ENCODE data around the gene ATG16L2.

Gene ATG16L2

GRCh38 chr11:72818971-72819370, 4.8 kb downstream of the ATG16L2 start:
- Histone ChIP-seq H2BK5ac (ENCODE audit: low read depth, low read length, poor library complexity) (no peak overlapping the region), H2BK12ac (ENCODE audit: low read length) (no peak overlapping the region), H4K91ac (ENCODE audit: low read depth, low read length) (no peak overlapping the region), H3K79me2 (ENCODE audit: control insufficient read depth, insufficient read depth, low read length, poor library complexity) (peaks cover 4% of the 10 kb centered on the region), H3K23ac (ENCODE audit: low read length) (no peak overlapping the region), H2AK5ac (ENCODE audit: low read length) (no peak overlapping the region), H4K12ac (ENCODE audit: low read depth, low read length) (no peak overlapping the region), H2BK120ac (ENCODE audit: insufficient read depth, low read length, poor library complexity) (no peak overlapping the region), H3K27me3 (ENCODE audit: insufficient read depth, low read length) (no peaks in the 10 kb centered on the region), H3K14ac (ENCODE audit: low read length) (no peak overlapping the region), H3K36me3 (ENCODE audit: control insufficient read depth in 1 of 2, insufficient read depth in 2 of 2, low read length in 2 of 2) (no peaks in the 10 kb centered on the region), H3K9me3 (ENCODE audit: insufficient read depth, low read depth, low read length) (no peaks in the 10 kb centered on the region), H3K4me3 (ENCODE audit: low read depth, low read length) (no peak overlapping the region), H3K4me2 (ENCODE audit: low read length) (no peak overlapping the region), H3K79me1 (ENCODE audit: low read length) (peaks cover 8% of the 10 kb centered on the region), H3K4ac (ENCODE audit: low read depth, low read length) (no peak overlapping the region), H3K27ac (ENCODE audit: low read depth, low read length) (no peak overlapping the region), H4K8ac (ENCODE audit: low read depth, low read length) (no peak overlapping the region), H2AFZ (ENCODE audit: insufficient read depth, low read length, poor library complexity) (no peak overlapping the region), H3K9ac (ENCODE audit: low read length) (no peak overlapping the region), H3K4me1 (ENCODE audit: control insufficient read depth in 1 of 2, insufficient read depth in 2 of 2, low read length in 2 of 2) (peaks cover 20 to 33% of the 10 kb centered on the region in 2 experiments), H3K18ac (ENCODE audit: low read length) (no peak overlapping the region)
- no CpG with 5 or more reads among the region's 4 CpGs for WGBS (ENCODE audit: extremely low coverage, insufficient coverage, insufficient read length)
- no peak for DNase-seq

DNA sequence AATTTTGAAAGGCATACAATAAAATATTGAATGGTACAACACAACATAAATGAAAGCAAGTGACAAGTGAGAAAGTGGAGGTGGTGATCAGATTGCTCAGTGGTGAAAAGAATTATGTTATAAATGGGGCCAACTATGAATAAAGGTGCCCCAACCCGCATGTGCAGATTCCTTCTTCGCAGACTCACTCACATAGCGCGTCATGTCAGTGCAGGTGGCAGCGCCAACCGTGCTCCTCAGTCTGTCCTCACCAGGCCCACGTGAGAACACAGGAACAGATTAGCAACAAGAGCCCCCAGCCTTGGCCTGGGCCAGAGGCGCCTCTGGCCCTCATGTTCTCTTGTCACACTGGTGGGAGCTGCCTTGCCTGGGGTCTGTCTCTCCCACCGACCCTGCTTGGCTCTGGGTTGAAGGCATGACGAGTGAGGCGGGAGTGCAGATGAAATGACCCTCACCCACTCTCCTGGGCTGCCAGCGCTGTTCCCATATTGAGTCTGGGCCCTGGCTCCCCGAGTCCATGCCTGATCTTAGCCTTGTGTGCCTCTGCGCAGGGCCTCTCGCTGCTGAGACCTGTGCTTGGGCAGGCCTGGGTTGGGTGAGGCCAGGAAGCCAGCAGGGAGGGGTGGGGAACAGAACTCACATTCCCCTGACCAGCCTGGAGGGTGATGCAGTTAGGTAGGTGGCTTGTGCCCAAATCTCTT, 6.4 kb downstream of the ATG16L2 start:
- WGBS (ENCODE audit: extremely low coverage, insufficient coverage, insufficient read length) = no CpG with 5 or more reads among the region's 15 CpGs

GRCh38 chr11:72821221-72821919, 7.2 kb downstream of the ATG16L2 start:
- no peaks in the 10 kb centered on the region for H3K9me3 ChIP-seq (ENCODE audit: insufficient read depth, low read depth, low read length)
- DNase-seq = no peak
- H4K91ac ChIP-seq (ENCODE audit: low read depth, low read length) = peak overlapping the region; percentile 8
- no peaks in the 10 kb centered on the region for H3K79me2 ChIP-seq (ENCODE audit: control insufficient read depth, insufficient read depth, low read length, poor library complexity)
- H4K12ac ChIP-seq (ENCODE audit: low read depth, low read length) = no peak overlapping the region
- H3K27ac ChIP-seq (ENCODE audit: low read depth, low read length) = no peak overlapping the region
- peak overlapping the region; percentile 63 for H3K4me3 ChIP-seq (ENCODE audit: low read depth, low read length)
- peaks cover 13 to 18% of the 10 kb centered on the region in 2 experiments for H3K4me1 ChIP-seq (ENCODE audit: control insufficient read depth in 1 of 2, insufficient read depth in 2 of 2, low read length in 2 of 2)
- H3K9ac ChIP-seq (ENCODE audit: low read length) = no peak overlapping the region
- peak overlapping the region; percentile 35 for H3K18ac ChIP-seq (ENCODE audit: low read length)
- H3K4me2 ChIP-seq (ENCODE audit: low read length) = peak overlapping the region; percentile 86
- H3K4ac ChIP-seq (ENCODE audit: low read depth, low read length) = no peak overlapping the region
- no peak overlapping the region for H2BK12ac ChIP-seq (ENCODE audit: low read length)
- WGBS (ENCODE audit: extremely low coverage, insufficient coverage, insufficient read length) = no CpG with 5 or more reads among the region's 50 CpGs
- H3K27me3 ChIP-seq (ENCODE audit: insufficient read depth, low read length) = no peaks in the 10 kb centered on the region
- no peak overlapping the region for H3K23ac ChIP-seq (ENCODE audit: low read length)
- peak overlapping the region; percentile 70 for H4K8ac ChIP-seq (ENCODE audit: low read depth, low read length)
- peak overlapping the region; percentile 19 for H3K14ac ChIP-seq (ENCODE audit: low read length)
- peak overlapping the region; percentile 87 for H2AFZ ChIP-seq (ENCODE audit: insufficient read depth, low read length, poor library complexity)
- no peak overlapping the region for H2BK5ac ChIP-seq (ENCODE audit: low read depth, low read length, poor library complexity)
- peak overlapping the region; percentile 8 for H2BK120ac ChIP-seq (ENCODE audit: insufficient read depth, low read length, poor library complexity)
- H3K36me3 ChIP-seq (ENCODE audit: control insufficient read depth in 1 of 2, insufficient read depth in 2 of 2, low read length in 2 of 2) = no peaks in the 10 kb centered on the region
- peaks cover 2% of the 10 kb centered on the region for H3K79me1 ChIP-seq (ENCODE audit: low read length)
- H2AK5ac ChIP-seq (ENCODE audit: low read length) = no peak overlapping the region

More for the DNA sequence above, 6.4 kb downstream of the ATG16L2 start:
- Histone ChIP-seq H2AFZ (ENCODE audit: insufficient read depth, low read length, poor library complexity) (no peak overlapping the region), H3K18ac (ENCODE audit: low read length) (no peak overlapping the region), H3K4me2 (ENCODE audit: low read length) (no peak overlapping the region), H3K4me3 (ENCODE audit: low read depth, low read length) (no peak overlapping the region), H2BK12ac (ENCODE audit: low read length) (no peak overlapping the region), H3K36me3 (ENCODE audit: control insufficient read depth in 1 of 2, insufficient read depth in 2 of 2, low read length in 2 of 2) (no peaks in the 10 kb centered on the region), H3K27me3 (ENCODE audit: insufficient read depth, low read length) (no peaks in the 10 kb centered on the region), H3K79me1 (ENCODE audit: low read length) (peaks cover 2% of the 10 kb centered on the region), H3K79me2 (ENCODE audit: control insufficient read depth, insufficient read depth, low read length, poor library complexity) (no peaks in the 10 kb centered on the region), H2AK5ac (ENCODE audit: low read length) (no peak overlapping the region), H3K14ac (ENCODE audit: low read length) (no peak overlapping the region), H3K27ac (ENCODE audit: low read depth, low read length) (no peak overlapping the region), H4K8ac (ENCODE audit: low read depth, low read length) (no peak overlapping the region), H2BK120ac (ENCODE audit: insufficient read depth, low read length, poor library complexity) (no peak overlapping the region), H3K23ac (ENCODE audit: low read length) (no peak overlapping the region), H4K91ac (ENCODE audit: low read depth, low read length) (no peak overlapping the region), H3K4ac (ENCODE audit: low read depth, low read length) (no peak overlapping the region), H3K9me3 (ENCODE audit: insufficient read depth, low read depth, low read length) (no peaks in the 10 kb centered on the region), H3K4me1 (ENCODE audit: control insufficient read depth in 1 of 2, insufficient read depth in 2 of 2, low read length in 2 of 2) (peaks cover 17 to 23% of the 10 kb centered on the region in 2 experiments), H3K9ac (ENCODE audit: low read length) (no peak overlapping the region), H4K12ac (ENCODE audit: low read depth, low read length) (no peak overlapping the region), H2BK5ac (ENCODE audit: low read depth, low read length, poor library complexity) (no peak overlapping the region)
- peak in 1 of 2 donors; percentile 42 for DNase-seq

GRCh38 chr11:72821920-72822799, 7.9 kb downstream of the ATG16L2 start:
- DNase-seq = peak; percentile 92 to 96
- H2BK12ac ChIP-seq (ENCODE audit: low read length) = no peak overlapping the region
- no peaks in the 10 kb centered on the region for H3K27me3 ChIP-seq (ENCODE audit: insufficient read depth, low read length)
- H3K9me3 ChIP-seq (ENCODE audit: insufficient read depth, low read depth, low read length) = no peaks in the 10 kb centered on the region
- H4K12ac ChIP-seq (ENCODE audit: low read depth, low read length) = no peak overlapping the region
- peak overlapping the region; percentile 70 for H4K8ac ChIP-seq (ENCODE audit: low read depth, low read length)
- peak overlapping the region; percentile 8 for H4K91ac ChIP-seq (ENCODE audit: low read depth, low read length)
- H3K23ac ChIP-seq (ENCODE audit: low read length) = no peak overlapping the region
- H3K18ac ChIP-seq (ENCODE audit: low read length) = peak overlapping the region; percentile 35
- no peak overlapping the region for H2AK5ac ChIP-seq (ENCODE audit: low read length)
- peaks cover 10 to 15% of the 10 kb centered on the region in 2 experiments for H3K4me1 ChIP-seq (ENCODE audit: control insufficient read depth in 1 of 2, insufficient read depth in 2 of 2, low read length in 2 of 2)
- H3K4me3 ChIP-seq (ENCODE audit: low read depth, low read length) = peak overlapping the region; percentile 63
- no peak overlapping the region for H3K9ac ChIP-seq (ENCODE audit: low read length)
- no CpG with 5 or more reads among the region's 82 CpGs for WGBS (ENCODE audit: extremely low coverage, insufficient coverage, insufficient read length)
- peak overlapping the region; percentile 8 for H2BK120ac ChIP-seq (ENCODE audit: insufficient read depth, low read length, poor library complexity)
- peaks cover 2% of the 10 kb centered on the region for H3K79me1 ChIP-seq (ENCODE audit: low read length)
- no peaks in the 10 kb centered on the region for H3K36me3 ChIP-seq (ENCODE audit: control insufficient read depth in 1 of 2, insufficient read depth in 2 of 2, low read length in 2 of 2)
- no peak overlapping the region for H3K4ac ChIP-seq (ENCODE audit: low read depth, low read length)
- H2BK5ac ChIP-seq (ENCODE audit: low read depth, low read length, poor library complexity) = no peak overlapping the region
- H3K14ac ChIP-seq (ENCODE audit: low read length) = peak overlapping the region; percentile 19
- peak overlapping the region; percentile 87 for H2AFZ ChIP-seq (ENCODE audit: insufficient read depth, low read length, poor library complexity)
- H3K4me2 ChIP-seq (ENCODE audit: low read length) = peak overlapping the region; percentile 86
- no peak overlapping the region for H3K27ac ChIP-seq (ENCODE audit: low read depth, low read length)
- H3K79me2 ChIP-seq (ENCODE audit: control insufficient read depth, insufficient read depth, low read length, poor library complexity) = no peaks in the 10 kb centered on the region

Measured in trophoblast cell (in vitro differentiated cells and primary cell).